Measurements from ENCODE around the gene MLH3.

GRCh38 chr14:74976264-74977113, 74.8 kb downstream of the MLH3 start:
- no peak for TF ChIP-seq CTCF (IDR thresholded peaks at IDR 0.05 in 4 of 5, conservative IDR thresholded peaks at IDR 0.05 in 1 of 5)
- TF ChIP-seq POLR2A (IDR thresholded peaks at IDR 0.05) = no peak
